ENCODE measurements around the gene KIAA0408.

The KIAA0408 gene

DNA sequence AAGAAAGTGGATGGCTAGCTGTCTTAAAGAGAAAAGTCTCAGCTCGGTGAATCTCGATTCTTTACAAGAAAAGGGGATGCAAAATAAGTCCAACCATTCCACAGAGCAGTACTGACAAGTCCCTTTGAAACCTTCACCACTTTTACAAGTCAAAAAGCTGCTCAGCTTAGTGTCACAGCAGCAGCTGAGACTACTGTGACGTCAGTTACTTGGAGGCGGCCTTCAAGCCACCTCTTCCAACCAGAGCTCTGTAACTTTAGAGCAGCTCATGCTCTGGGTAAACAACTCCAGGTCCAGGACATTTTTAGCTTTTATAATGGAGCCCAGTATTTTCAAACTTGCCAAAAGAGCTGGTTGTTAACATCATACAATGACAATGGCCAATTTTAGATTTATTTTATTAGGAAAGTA, at the start of gene KIAA0408:
TSS of gene KIAA0408 (minus strand) at position 159 of the 411 bp plus-strand sequence. CDS start 5,408 bp downstream, outside the sequence.
- peak; percentile 77 to 78 for DNase-seq (ENCODE audit: low read depth in 2 of 2)
- H3K4me3 ChIP-seq (replicated peaks in 1 of 2; ENCODE audit: low read depth in 2 of 2, low read length in 2 of 2): peak within 1 kb of the TSS in 1 of 2 donors; percentile 36
- TF ChIP-seq, protein P1, sequence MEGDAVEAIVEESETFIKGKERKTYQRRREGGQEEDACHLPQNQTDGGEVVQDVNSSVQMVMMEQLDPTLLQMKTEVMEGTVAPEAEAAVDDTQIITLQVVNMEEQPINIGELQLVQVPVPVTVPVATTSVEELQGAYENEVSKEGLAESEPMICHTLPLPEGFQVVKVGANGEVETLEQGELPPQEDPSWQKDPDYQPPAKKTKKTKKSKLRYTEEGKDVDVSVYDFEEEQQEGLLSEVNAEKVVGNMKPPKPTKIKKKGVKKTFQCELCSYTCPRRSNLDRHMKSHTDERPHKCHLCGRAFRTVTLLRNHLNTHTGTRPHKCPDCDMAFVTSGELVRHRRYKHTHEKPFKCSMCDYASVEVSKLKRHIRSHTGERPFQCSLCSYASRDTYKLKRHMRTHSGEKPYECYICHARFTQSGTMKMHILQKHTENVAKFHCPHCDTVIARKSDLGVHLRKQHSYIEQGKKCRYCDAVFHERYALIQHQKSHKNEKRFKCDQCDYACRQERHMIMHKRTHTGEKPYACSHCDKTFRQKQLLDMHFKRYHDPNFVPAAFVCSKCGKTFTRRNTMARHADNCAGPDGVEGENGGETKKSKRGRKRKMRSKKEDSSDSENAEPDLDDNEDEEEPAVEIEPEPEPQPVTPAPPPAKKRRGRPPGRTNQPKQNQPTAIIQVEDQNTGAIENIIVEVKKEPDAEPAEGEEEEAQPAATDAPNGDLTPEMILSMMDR (IDR thresholded peaks at IDR 0.05; ENCODE audit: low read depth, low read length): no peak

DNA sequence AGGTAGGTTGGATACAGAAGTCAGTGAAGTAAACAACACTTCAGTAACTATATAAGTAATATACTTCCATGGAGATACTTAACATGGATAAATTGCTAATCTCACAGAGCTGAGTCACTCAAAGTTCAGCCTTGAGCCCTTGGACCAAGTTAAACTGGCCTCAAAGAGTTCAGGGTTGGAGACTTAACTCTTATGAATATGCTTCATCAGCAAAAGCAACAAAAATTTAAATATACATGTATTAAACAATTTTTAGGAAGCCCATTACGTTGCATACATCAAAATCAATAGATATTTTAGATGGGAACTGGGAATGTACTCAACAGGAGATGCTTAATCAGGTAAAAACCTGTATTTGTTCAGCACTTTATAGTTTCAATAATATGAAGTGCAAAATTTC, 47.7 kb upstream of the KIAA0408 start:
- TF ChIP-seq, protein P1 (IDR thresholded peaks at IDR 0.05; ENCODE audit: low read depth, low read length): no peak
- no peak overlapping the region for H3K4me3 ChIP-seq (replicated peaks in 1 of 2; ENCODE audit: low read depth in 2 of 2, low read length in 2 of 2)
- no peak for DNase-seq (ENCODE audit: low read depth in 2 of 2)

DNA sequence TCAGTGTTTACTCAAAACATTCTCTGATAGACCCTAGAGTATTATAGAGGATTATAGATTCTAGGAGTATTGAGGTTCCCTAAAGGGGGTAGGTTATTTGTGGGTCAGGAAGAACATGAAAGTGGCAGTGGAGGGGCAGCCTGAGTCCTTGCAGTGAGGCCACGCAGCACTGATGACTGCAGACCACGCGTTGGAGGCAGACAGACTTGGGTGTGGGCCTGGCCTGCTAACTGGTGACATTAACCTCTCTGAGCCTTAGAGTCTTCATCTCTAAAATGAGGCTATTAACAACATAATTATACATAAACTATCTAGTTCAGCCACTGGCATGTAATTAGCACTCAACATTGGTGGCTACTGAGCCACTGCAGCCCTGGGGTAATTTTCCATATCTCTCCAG, 43.8 kb upstream of the KIAA0408 start:
- TF ChIP-seq, protein P1 (IDR thresholded peaks at IDR 0.05; ENCODE audit: low read depth, low read length): no peak
- DNase-seq (ENCODE audit: low read depth in 2 of 2): no peak
- no peak overlapping the region for H3K4me3 ChIP-seq (replicated peaks in 1 of 2; ENCODE audit: low read depth in 2 of 2, low read length in 2 of 2)

DNA sequence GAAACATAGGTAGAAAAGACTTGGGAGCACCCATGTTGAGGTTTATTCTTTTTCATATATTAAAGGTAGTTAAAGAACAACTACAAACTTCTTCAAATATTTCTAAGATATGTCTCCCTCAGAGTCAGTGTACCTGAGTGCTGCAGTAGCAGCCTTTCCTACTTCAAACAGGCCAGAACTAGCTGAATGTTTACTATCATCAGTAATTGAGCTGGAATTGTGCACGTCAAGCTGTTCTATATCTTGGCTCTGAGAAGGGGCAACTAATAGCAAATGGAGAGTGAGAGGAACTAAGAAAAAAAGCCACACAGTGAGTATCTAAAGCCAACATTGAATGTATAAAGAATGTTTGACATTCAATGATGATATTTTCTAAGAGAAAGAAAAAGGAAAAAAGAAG, 38.2 kb upstream of the KIAA0408 start:
- DNase-seq (ENCODE audit: low read depth in 2 of 2): no peak
- no peak overlapping the region for H3K4me3 ChIP-seq (replicated peaks in 1 of 2; ENCODE audit: low read depth in 2 of 2, low read length in 2 of 2)
- TF ChIP-seq, protein P1 (IDR thresholded peaks at IDR 0.05; ENCODE audit: low read depth, low read length): no peak

DNA sequence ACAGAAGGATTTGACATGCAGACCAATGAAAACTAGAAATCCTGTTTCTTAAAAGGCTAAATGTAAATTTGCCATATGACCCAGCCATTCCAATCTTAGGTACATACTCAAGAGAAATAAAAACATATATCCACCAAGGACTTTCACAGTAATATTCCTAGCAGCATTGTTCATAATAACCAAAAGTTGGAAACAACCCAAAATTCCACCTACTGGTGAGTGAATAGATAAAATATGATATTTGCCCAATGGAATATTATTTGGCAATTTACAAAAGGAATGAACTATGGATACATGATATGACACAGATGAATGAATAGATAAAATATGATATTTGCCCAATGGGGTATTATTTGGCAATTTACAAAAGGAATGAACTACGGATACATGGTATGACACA, 37.3 kb upstream of the KIAA0408 start:
- DNase-seq (ENCODE audit: low read depth in 2 of 2): peak in 1 of 2 donors; percentile 72

DNA sequence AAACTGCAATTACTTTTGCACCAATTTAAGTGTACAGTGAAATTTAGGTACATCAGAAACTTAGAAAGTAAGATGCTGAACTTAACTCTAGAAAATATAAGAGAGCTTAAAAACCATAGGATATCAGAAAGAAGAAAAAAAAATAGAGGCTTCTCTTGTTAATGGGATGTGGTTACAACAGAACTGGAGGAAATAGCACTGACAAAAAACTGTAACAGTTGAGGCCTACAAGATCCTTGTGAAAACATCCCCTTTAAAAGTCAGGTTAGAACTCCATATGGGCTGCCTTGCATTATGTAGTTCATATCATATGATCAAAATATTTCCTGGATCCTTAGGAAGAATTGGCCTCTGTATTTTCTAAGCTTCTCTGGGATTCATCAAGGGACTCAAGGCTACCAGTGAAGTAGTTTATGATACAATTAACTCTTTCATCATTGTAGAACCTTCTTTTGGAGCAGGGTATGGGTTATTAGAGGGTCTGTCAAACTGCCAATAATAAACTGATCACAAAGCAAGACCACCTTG, 35.1 kb upstream of the KIAA0408 start:
- DNase-seq (ENCODE audit: low read depth in 2 of 2): no peak
- TF ChIP-seq, protein P1 (IDR thresholded peaks at IDR 0.05; ENCODE audit: low read depth, low read length): no peak
- no peak overlapping the region for H3K4me3 ChIP-seq (replicated peaks in 1 of 2; ENCODE audit: low read depth in 2 of 2, low read length in 2 of 2)

More for the DNA sequence above, 37.3 kb upstream of the KIAA0408 start:
- TF ChIP-seq, protein P1 (IDR thresholded peaks at IDR 0.05; ENCODE audit: low read depth, low read length): no peak
- H3K4me3 ChIP-seq (replicated peaks in 1 of 2; ENCODE audit: low read depth in 2 of 2, low read length in 2 of 2): no peak overlapping the region

DNA sequence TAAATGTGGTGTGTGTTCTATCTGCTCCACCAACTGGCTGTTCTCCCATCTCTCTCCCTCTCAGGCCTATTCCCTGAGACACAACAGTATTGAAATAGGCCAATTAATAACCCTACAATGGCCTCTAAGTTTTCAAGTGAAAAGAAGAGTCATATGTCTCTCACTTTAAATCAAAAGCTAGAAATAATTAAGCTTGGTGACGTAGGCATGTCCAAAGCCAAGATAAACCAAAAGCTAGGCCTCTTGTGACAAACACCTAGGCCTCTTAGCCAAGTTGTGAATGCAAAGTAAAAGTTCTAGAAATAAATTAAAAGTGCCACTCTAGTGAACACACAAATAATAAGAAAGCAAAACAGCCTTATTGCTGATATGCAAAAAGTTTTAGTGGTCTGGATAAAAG, 30.1 kb upstream of the KIAA0408 start:
- H3K4me3 ChIP-seq (replicated peaks in 1 of 2; ENCODE audit: low read depth in 2 of 2, low read length in 2 of 2): no peak overlapping the region
- DNase-seq (ENCODE audit: low read depth in 2 of 2): no peak
- TF ChIP-seq, protein P1 (IDR thresholded peaks at IDR 0.05; ENCODE audit: low read depth, low read length): no peak
